Measurements from ENCODE around the gene DCBLD2. TPM values are rescaled to one million over a fixed set of nuclear protein-coding genes. Genes with fewer than 3 reads are reported as not detected.

Gene DCBLD2
- total and polyA plus RNA-seq, 2 of the 13 experiments (the other 11 are each of a cell fraction or from before 2014, with no cell fraction given) = 43.8 to 56.9 TPM

- TF ChIP-seq AHDC1 (CRISPR knock-in tag; IDR thresholded peaks at IDR 0.05; ENCODE audit: borderline replicate concordance) = peak; percentile 47; the same call in 1 of the 2 replicates
- TF ChIP-seq GZF1 (CRISPR knock-in tag; IDR thresholded peaks at IDR 0.05) = no peak
- TF ChIP-seq ARID4A (CRISPR knock-in tag; IDR thresholded peaks at IDR 0.05; ENCODE audit: borderline replicate concordance) = peak; percentile 47; the same call in 1 of the 2 replicates
- TF ChIP-seq ZSCAN21 (CRISPR knock-in tag; IDR thresholded peaks at IDR 0.05; ENCODE audit: borderline replicate concordance) = 0 out of 2 replicates have a peak, but pooled peaks have one; percentile 47
- TF ChIP-seq HNF4A (CRISPR knock-in tag; IDR thresholded peaks at IDR 0.05) = peak; percentile 94
- TF ChIP-seq ETV6 (CRISPR knock-in tag; conservative IDR thresholded peaks at IDR 0.05) = no peak
- no peak for TF ChIP-seq ZNF205 (CRISPR knock-in tag; IDR thresholded peaks at IDR 0.05)
- TF ChIP-seq MEIS2 (CRISPR knock-in tag; IDR thresholded peaks at IDR 0.05) = no peak
- peak; percentile 88 for TF ChIP-seq HNF4G (IDR thresholded peaks at IDR 0.05; ENCODE audit: borderline replicate concordance, low read depth, low read length)
- peak; percentile 82; the same call in 1 of the 2 replicates for TF ChIP-seq HNF4G (CRISPR knock-in tag; IDR thresholded peaks at IDR 0.05; ENCODE audit: borderline replicate concordance, low read depth)
- peak; percentile 38; the same call in 1 of the 2 replicates for TF ChIP-seq ZGPAT (CRISPR knock-in tag; IDR thresholded peaks at IDR 0.05)
- TF ChIP-seq REXO4 (CRISPR knock-in tag; IDR thresholded peaks at IDR 0.05; ENCODE audit: borderline replicate concordance) = no peak
- TF ChIP-seq IRF1 (CRISPR knock-in tag; IDR thresholded peaks at IDR 0.05; ENCODE audit: low read depth) = no peak
These were observed 115.0 kb downstream of the DCBLD2 start (continued) for GRCh38 chr3:98786364-98787006.

Data from HepG2 (cell line).